Thyroid gland (tissue), 4 donors: ENCODE results near the gene DMD. TPM values are rescaled to one million over a fixed set of nuclear protein-coding genes. Genes with fewer than 3 reads are reported as not detected.

Experiments
- DNase-seq, 2 donors: peaks; one replicate each; pipeline ENCODE4 v3.0.0-alpha.2; 2019
- H3K27ac ChIP-seq, 3 donors: fragments of 200-600 bp; sonication (generic); 1 replicate in 2 of 3; 2 replicates in 1 of 3; pipeline ENCODE4 v1.5.1; 2016 to 2019; ENCODE audit warnings: mild to moderate bottlenecking in 1 of 3, moderate library complexity in 1 of 3
- H3K27me3 ChIP-seq: fragments of 200-600 bp; sonication (generic); one replicate; pipeline ENCODE4 v1.5.1; 2019
- H3K36me3 ChIP-seq, 2 donors: fragments of 200-600 bp; sonication (generic); one replicate each; pipeline ENCODE4 v1.5.1; 2016 to 2019
- H3K4me1 ChIP-seq, 2 donors: fragments of 200-600 bp; sonication (generic); one replicate each; pipeline ENCODE4 v1.5.1; 2017 to 2019
- H3K4me3 ChIP-seq, 3 donors: fragments of 200-600 bp; sonication (generic); replicated peaks in 1 of 3; 1 replicate in 2 of 3; 2 replicates in 1 of 3; pipeline ENCODE4 v1.5.1; 2016; ENCODE audit warnings: mild to moderate bottlenecking in 1 of 3
- H3K9me3 ChIP-seq: fragments of 200-600 bp; sonication (generic); one replicate; pipeline ENCODE4 v1.5.1; 2017
- CTCF ChIP-seq, 6 experiments: fragments of 200-600 bp in 3 of 6; fragments of 450-650 bp in 3 of 6; sonication (generic) in 3 of 6; IDR thresholded peaks; one replicate each; pipeline ENCODE4 v1.5.1; 2016 to 2019; ENCODE audit warnings: antibody characterized with exemption in 6 of 6, mild to moderate bottlenecking in 2 of 6, inconsistent platforms in 1 of 6, moderate library complexity in 1 of 6
- POLR2A ChIP-seq, 2 donors: fragments of 450-650 bp; IDR thresholded peaks; one replicate each; pipeline ENCODE4 v1.6.1; 2017; ENCODE audit warnings: antibody characterized with exemption in 2 of 2, mild to moderate bottlenecking in 2 of 2, moderate library complexity in 1 of 2
- WGBS, 2 donors: methylation state at CpG; one replicate each; pipeline ENCODE4 v1.1.5; 2017; 5-methylcytosine and 5-hydroxymethylcytosine counted together
- intact Hi-C: fragments of 100-400 bp; cut with DNase I; formaldehyde crosslinking; loops from one replicate; pipeline ENCODE4 v1.15.1; 2023
- total RNA-seq, 4 donors: library from RNA; depleted of rRNA; stranded (reverse); fragments of >200 nt; gene quantifications; one replicate each; pipeline ENCODE4 v1.2.3, GENCODE V29; 2016

DMD gene
- total RNA-seq, 4 donors from 2014 or later = 16.5 to 24.0 (median 21.7) TPM

GRCh38 chrX:32392655-32393054 is 818.7 kb downstream of the DMD start:
- 37 to 53% methylated on average over 3 to 4 of the region's 4 CpGs for WGBS, 2 donors
- intact Hi-C loops = no loop called here
- H3K4me3 ChIP-seq = no peak overlapping the region

GRCh38 chrX:32370456-32371205 is 840.7 kb downstream of the DMD start:
- 79 to 83% methylated on average over 5 of the region's 5 CpGs for WGBS, 2 donors
- intact Hi-C loops = no loop called here
- TF ChIP-seq CTCF (IDR thresholded peaks at IDR 0.05) (no peak), POLR2A (IDR thresholded peaks at IDR 0.05) (no peak)
- no peak overlapping the region for H3K27ac ChIP-seq
- no peak overlapping the region for H3K4me3 ChIP-seq
- no peaks in the 10 kb centered on the region for H3K9me3 ChIP-seq
- no peaks in the 10 kb centered on the region for H3K27me3 ChIP-seq
- H3K36me3 ChIP-seq = no peaks in the 10 kb centered on the region
- no peak for DNase-seq
- H3K4me1 ChIP-seq = no peaks in the 10 kb centered on the region

More at GRCh38 chrX:32392655-32393054, 818.7 kb downstream of the DMD start:
- Histone ChIP-seq H3K27me3 (no peaks in the 10 kb centered on the region), H3K36me3 (no peaks in the 10 kb centered on the region), H3K27ac (no peak overlapping the region), H3K9me3 (no peaks in the 10 kb centered on the region), H3K4me1 (no peaks in the 10 kb centered on the region)
- TF ChIP-seq POLR2A (IDR thresholded peaks at IDR 0.05) = no peak
- no peak for TF ChIP-seq CTCF (IDR thresholded peaks at IDR 0.05)
- peak; percentile 62 for DNase-seq

- no peak for DNase-seq
Measured at GRCh38 chrX:32293962-32294700, 917.2 kb downstream of the DMD start.

GRCh38 chrX:32289356-32289755 is 922.0 kb downstream of the DMD start:
- Histone ChIP-seq H3K4me3 (no peak overlapping the region), H3K27me3 (no peaks in the 10 kb centered on the region), H3K36me3 (no peaks in the 10 kb centered on the region), H3K27ac (no peak overlapping the region), H3K4me1 (no peaks in the 10 kb centered on the region), H3K9me3 (no peaks in the 10 kb centered on the region)
- DNase-seq = no peak
- no peak for TF ChIP-seq POLR2A (IDR thresholded peaks at IDR 0.05)
- no peak for TF ChIP-seq CTCF (IDR thresholded peaks at IDR 0.05)
- intact Hi-C loops = no loop called here
- WGBS, 2 donors = 82 to 86% methylated on average over 3 of the region's 3 CpGs

More at GRCh38 chrX:32293962-32294700, 917.2 kb downstream of the DMD start:
- Histone ChIP-seq H3K4me3 (no peak overlapping the region), H3K4me1 (no peaks in the 10 kb centered on the region), H3K27ac (no peak overlapping the region), H3K27me3 (no peaks in the 10 kb centered on the region), H3K9me3 (no peaks in the 10 kb centered on the region), H3K36me3 (no peaks in the 10 kb centered on the region)
- no peak for TF ChIP-seq POLR2A (IDR thresholded peaks at IDR 0.05)
- no peak for TF ChIP-seq CTCF (IDR thresholded peaks at IDR 0.05)
- intact Hi-C loops = no loop called here
- WGBS, 2 donors = 73 to 76% methylated on average over 7 of the region's 7 CpGs

- TF ChIP-seq POLR2A (IDR thresholded peaks at IDR 0.05) (no peak), CTCF (IDR thresholded peaks at IDR 0.05) (no peak)
- no peaks in the 10 kb centered on the region for H3K27me3 ChIP-seq
- H3K36me3 ChIP-seq = no peaks in the 10 kb centered on the region
- H3K9me3 ChIP-seq = no peaks in the 10 kb centered on the region
- intact Hi-C loops = no loop called here
- no peak overlapping the region for H3K4me3 ChIP-seq
- H3K27ac ChIP-seq = no peak overlapping the region
- 48 to 73% methylated on average over 1 of the region's 1 CpG for WGBS, 2 donors
- no peak for DNase-seq
- H3K4me1 ChIP-seq = no peaks in the 10 kb centered on the region
Measured at GRCh38 chrX:32281853-32282252, 929.5 kb downstream of the DMD start.
